Middle frontal gyrus (tissue), 1 donor: ENCODE data around the gene KCNA5.

Experiments
- DNase-seq: peaks from one replicate; pipeline ENCODE4 v3.0.0-alpha.2; 2015; ENCODE audit warnings: low spot score; ENCODE audit errors: extremely low spot score

KCNA5 gene

DNA sequence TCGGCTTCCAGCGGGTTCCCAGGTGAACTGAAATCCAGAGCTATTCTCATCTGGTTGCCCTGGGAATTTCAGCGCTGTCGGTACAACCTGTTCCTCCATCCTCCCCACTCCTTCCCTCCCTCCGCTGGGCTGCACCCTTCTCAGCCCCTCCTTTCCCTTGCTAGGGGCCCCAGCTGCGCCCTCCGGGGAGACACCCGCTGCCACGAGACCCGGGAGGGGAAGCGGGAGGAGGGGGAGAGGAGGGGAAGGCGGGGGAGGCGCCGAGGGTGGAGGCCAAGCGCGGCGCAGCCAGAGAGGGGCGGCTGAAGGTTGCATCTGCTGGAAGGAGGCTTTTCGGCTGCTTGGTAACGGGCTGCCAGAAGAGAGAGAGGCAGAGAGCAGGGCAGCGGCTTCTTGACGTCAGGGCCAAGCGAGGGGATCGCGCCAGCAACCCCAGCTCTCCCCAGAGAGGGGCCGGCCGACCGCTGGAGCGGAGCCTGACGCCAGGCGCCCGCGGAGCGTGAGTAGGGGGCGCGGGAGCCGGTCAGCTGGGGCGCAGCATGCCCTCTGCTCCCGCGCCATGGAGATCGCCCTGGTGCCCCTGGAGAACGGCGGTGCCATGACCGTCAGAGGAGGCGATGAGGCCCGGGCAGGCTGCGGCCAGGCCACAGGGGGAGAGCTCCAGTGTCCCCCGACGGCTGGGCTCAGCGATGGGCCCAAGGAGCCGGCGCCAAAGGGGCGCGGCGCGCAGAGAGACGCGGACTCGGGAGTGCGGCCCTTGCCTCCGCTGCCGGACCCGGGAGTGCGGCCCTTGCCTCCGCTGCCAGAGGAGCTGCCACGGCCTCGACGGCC, at the start of gene KCNA5:
KCNA5 (plus strand) TSS at position 291 of the 831 bp plus-strand sequence; CDS start at position 560, 269 bp downstream.
- no peak for DNase-seq

DNA sequence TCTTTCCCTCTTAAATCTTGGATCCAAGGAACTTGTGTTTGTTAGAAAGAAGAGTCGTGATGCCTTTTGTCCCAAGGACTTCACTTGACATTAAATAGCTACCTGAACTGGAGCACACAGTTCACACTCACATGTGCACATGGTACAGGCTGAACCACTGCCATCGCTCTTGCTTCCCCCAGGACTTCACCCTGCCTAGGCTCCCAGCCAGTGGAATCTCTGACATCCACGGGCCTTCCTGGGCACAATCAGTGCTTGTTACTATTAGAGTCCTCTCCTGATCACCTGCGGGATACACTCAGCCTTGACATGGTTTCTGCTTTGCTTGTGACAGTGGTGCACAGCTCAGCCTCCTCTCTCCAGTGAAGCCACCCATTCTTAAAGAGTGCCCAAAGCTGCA, 49.1 kb upstream of the KCNA5 start:
- DNase-seq: no peak

DNA sequence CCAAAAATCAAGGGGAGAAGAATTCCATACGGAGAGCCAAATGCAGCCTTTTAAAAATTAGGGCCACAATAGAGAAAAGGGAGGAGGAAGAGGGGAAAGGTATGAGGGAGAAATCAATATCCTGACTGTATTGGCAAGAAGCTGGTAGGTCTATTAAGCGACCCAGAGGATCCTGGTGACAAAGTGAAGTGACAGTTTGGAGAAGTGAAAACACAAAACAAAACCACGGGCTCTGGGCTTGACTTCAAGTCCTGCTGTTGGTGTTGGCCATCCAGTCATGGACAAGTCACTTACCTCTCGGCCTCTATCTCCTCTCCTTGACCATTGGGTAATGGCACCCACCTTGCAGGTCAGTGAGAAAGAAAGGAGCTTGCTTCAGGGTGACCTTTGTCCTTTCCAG, 47.0 kb upstream of the KCNA5 start:
- DNase-seq: no peak

DNA sequence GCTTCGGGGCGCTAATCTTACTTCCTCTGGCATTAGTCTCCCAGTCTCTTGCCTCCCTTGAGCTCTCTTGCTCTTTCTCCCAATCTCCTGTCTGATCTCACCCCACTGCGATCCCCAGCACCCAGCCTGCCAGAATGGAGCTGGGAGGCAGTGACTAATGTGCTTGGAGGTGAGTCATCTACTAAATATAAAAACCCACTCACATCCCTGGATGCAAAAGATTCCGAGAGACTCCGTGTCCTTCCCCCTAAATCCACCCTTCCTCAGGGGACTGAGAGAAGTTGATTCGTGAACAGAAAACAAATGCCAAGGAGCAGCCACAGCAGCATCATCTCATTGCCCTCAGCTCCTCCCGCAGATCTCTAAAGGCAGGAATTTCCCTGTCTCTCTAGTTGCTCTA, 45.7 kb upstream of the KCNA5 start:
- peak; percentile 20 for DNase-seq

DNA sequence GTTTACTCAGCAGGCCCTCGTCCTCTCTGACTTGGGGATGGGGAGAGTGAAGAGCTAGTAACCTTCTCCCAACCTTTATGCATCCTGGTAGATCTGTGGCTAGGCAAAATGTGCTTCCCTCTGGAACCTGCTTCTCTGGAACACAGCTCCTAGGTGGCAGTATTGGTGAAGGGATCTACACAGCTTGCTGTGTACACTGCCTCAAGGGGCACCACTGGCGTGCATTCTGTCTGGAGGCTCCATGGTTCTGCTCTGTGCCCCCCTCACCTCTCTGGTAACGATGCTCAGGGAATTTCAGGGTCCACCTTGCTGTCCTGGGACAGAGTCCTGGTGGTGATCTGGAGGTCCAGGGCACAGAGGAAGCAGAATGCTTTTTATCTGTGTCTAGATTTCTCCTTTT, 43.5 kb upstream of the KCNA5 start:
- DNase-seq: no peak

DNA sequence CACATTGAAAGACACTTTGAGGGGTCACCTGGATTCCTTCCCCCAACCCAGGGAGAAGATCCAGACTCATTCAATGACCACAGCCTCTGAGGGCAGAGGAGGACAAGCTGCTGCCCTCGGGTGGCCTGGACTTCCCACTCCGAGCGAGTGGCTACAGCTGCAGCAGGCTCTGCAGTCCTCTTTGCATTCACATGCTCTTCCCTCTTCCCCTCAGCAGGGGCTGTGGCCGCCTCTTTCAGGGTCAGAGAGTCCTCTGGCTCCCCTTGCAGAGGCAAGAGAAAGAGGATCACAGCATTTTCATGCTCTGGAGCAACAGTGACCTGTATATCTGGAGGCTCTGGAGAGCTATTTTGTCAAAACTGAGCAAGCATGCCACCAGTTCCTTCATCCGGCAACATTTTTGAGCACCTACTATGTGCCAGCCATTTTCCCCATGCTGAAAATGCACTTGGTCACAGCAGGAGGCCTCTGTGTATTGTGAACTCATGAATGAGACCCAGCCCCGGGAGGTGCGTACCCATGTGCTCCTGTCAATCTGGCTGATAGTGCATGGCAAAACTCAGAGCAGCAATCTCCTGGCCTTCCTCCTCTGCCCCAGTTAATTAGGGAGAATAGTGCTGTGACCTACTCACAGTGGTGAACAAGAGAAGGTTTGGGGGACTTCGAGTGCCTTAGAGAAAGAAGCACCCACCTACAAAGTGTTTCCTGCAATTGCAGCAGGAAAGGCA, 42.9 kb upstream of the KCNA5 start:
- DNase-seq: no peak

DNA sequence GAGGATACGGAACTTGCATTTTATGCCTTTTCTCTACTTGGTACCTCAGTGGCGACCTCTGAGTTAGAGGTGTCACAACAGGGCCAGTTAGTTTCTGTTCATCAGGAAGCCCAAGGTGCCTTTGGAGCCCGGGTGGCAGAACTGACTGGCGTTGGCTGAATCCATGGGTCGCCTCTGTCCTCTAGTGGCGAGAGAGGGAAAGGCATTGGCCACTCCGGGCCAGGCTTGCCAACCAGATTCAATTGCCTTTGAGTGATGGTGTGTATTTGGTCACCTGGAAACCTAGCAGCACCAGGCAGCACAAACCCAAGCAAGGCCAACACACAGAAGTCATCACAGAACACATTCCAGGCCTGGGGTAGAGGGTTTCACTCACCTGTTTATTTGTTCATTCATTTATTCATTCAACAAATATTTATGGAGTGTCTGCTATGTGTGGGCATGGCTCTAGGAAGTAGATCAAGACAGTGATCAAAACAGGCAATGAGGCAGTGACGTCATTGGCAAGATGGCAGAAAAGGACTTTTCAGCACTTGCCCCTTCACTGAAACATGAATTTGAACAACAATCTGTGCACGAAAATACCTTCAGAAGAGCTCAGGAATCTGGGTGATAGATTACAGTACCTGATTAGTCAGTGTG, 40.5 kb upstream of the KCNA5 start:
- DNase-seq: peak; percentile 52

DNA sequence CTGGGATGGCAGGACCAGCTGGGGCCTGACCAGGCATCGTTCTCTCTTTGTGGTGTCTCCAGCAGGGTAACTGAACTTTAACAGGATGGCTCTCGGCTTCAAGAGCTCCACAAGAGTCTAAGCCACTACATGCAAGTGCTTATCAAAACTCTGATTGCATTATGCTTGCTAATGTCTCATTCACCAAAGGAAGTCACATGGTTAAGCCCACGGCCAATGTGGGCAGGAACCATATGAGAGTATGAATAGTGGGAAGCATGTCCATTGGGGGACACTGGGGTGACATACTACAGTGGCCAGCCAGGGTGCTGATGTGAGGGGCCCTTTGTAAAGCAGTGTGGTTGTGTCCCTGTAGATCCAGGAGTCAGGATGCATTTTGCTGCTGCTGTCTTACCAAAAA, 35.0 kb upstream of the KCNA5 start:
- DNase-seq: no peak

DNA sequence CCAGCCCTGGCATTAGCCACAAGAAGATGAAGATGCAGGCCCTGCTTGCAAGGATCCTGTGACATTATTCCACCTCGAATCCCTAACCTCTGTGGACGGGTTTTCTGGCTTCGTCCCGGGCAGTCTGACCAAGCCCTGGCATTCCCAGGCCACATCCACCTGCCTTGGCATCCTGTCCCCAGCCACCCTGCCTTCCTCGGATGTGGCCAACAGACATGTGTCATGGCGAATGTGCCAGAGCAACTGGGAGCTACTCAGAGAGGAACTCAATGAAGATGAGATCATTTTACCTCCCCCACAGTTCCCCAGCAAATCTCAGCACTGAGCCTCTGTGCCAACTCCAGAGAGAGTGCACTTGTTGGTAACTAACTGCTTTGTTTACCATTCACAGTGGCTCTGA, 33.5 kb upstream of the KCNA5 start:
- no peak for DNase-seq

DNA sequence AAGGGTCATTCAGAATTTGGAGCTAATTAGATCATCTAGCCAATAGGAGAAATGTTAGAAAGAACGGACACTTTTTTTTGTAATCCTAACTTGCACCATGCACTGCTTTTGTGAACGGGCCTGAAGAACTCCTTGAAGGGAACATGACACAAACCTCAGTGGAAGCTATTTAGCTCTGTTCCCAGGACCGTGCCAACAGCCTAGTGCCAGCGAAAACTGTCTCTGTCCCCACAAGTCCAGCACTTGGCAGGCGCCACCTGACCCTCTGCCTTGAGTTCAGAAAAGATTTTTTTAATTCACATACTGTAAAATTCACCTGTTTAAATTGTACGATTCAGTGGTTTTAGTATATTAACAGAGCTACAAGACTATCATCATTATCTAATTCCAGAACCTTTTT, 31.3 kb upstream of the KCNA5 start:
- no peak for DNase-seq

DNA sequence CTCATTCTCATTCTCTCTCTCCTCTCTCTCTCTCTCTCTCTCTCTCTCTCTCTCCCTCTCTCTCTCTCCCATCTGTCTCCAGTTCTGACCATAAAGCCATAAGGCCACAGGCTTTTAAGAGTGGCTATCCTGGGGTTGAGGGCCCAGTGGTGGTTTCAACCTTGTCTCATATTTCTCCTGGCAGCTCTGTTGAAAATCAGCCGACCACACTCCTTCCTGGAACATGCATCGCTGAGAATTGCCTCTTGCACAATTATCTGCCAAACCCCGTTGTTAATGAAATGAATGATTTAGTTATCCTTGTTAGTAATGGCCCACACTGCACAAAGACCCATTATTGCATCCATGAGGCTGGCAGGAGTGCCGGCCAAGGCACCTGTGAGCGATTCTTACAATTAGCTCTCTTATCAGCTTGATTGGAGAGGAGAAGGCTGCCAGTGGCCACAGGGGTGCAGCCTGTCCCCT, 30.4 kb upstream of the KCNA5 start:
- peak; percentile 38 for DNase-seq

DNA sequence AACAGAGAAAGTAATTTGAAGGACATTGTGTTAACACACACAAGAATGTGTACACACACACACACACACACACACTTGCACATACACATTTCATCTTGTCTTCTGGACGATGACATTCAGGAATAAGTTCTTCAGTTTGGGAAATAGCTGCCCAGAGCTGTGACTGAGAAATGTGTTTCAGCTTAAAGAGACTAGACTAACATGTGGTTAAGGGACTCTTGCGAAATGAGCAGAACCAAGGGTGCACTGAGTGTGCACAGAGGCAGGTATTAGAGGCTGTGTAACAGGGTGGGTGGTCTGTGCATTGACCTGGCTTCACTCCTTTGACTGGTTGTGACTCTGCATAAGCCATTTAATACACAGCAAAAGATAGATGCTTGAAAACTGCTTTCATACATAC, 29.4 kb upstream of the KCNA5 start:
- no peak for DNase-seq

DNA sequence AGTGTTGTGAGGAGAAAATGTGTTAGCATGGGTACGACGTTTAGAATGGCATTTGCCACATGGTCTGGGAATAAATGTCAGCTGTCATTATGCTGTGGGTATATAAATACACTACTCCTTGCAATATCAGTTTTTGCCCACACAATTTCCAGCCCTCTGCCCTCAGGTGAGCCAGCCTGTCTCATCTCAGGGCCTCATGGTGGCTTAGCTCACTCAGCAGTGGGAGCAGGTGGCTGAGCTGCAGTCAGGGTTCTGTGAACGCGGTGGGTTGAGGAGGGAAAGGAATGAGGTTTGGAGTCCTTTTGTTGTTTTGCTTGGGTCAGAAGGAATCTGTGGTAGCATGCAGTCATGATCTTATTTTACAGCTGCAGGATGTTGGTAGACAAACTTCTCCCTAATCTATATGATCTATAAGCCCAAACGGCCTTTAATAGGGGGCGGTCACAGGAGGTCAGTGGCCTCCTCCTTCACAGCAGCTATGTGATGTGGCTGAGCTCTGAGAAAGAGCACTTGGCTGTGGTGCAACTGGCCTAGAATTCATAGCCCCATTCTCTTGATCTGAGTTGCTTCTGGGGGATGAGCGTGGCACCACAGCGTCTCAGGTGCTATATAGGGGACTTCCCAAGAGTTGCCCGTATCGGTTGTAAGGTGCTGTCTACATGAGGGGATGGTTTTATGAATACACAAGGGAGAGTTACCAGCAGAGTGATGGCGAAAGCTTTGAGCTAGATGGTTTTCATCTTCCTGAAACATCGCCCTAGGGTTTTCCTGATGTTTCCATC, 27.8 kb upstream of the KCNA5 start:
- DNase-seq: no peak

DNA sequence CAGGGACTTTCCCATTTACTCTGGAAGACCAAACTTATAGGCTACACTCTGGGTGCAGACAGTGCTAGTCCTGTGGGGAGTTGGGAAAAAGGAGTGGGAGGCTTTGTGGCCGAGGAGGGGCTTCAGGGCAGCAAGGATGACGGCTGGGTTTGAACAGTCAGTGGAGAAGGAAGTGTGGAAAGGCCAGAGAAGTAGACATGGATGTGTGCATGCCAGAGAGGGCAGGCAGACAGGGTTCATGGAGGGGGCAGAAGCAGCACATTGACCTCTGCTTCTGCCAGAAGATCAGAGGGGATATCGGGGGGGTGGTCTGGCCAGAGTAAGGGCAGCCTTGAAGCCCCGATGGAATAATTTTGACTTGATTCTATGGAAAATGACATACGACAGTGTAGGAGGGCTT, 27.2 kb upstream of the KCNA5 start:
- no peak for DNase-seq

DNA sequence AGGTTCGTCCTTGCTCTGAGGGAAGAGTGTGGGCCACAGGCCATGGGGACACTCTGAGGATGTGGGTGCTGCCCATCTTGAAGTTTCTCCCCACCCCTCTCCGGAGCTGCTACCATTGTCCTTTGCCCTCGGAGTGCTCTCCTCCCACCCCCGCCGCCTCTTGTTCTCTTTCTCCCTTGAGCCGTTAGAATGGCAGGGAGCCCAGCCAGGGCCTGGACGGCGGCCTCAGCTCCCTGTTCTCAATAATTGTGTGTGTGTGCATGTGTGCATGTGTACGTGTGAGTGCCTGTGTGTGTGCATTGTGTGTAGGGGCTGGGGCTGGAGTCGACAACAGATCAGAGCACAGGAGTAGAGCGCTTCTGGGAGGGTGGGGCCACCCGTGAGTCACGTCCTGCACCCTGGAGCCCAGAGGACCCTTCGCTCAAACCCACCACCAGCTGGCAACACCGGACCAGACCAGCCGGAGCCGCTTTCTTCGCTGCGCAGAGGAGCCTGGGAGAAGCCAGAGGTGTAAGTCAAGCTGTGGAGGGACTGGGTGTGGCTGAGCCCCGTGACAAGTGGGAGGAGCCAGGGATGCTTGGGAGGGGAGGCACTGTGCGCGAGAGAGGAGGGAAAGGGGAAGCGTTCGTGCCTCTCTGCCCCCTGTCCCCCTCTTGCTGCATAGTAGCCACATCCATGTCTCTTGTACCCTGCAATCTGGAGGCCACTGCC, 25.9 kb upstream of the KCNA5 start:
- no peak for DNase-seq

DNA sequence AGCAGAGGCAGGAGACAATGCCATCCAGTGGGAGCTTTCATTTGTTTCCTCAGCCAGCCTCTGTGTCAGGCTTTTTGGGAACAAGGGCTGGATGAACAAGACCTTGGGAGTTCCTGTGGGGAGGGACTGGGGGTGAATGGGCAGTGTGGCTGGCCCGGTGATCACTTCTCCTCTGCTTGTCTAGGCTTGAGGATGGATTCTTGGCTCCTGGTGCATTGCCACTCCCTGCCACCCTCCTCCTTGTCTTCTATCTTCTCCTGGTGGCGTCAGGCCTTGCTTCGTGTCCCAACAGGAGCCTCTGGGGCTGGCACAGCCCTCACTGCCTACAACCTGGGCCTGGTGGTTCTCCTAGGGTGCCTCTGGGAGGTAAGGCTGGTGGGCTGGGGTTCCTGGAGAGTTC, 25.0 kb upstream of the KCNA5 start:
- no peak for DNase-seq

DNA sequence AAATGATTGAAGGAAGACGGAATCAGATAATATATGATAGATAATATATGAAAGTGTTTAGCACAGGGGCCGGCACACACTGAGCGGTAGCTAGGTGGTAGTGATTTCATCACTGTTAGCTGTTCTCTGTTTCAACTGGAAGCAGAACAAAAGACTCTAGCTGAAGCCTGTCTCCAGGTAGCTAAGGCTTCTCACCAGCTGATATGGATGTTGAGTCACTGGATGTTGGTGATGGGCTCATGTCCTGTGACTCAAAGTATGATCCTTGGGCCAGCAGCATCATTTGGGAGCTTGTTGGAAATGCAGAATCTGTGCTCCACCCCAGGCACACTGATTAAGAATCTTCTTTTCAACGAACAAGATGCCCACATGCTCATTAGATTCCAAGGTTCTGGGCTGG, 21.7 kb upstream of the KCNA5 start:
- DNase-seq: no peak

DNA sequence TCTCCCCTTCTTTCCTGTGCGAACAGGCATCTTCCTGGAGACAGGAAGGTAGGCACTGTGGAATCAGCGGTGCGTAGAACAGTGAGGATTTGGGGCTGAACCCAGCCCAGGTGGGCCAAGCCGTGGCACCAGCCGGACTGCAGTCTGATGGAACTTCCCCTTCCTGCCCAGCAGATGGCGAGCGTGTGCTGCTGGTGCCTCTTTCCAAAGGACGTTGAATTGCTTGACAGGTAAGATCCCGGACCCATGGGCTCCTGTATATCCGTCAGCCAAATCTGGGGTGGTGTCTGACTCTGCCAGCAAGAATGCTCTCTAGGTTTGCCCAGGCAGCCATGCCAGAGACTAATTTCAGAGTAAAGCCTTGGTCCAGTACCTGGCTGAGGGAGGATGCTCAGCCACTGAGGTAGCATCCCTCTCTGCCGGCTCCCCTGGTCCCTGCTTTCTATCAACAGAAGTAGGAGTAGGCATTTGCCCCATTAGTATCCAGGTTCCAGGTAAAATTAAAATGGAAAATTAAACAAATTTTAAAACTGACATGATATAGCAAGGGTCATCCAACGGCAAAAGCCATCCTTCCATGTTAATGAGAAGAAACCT, 21.1 kb upstream of the KCNA5 start:
- DNase-seq: no peak

DNA sequence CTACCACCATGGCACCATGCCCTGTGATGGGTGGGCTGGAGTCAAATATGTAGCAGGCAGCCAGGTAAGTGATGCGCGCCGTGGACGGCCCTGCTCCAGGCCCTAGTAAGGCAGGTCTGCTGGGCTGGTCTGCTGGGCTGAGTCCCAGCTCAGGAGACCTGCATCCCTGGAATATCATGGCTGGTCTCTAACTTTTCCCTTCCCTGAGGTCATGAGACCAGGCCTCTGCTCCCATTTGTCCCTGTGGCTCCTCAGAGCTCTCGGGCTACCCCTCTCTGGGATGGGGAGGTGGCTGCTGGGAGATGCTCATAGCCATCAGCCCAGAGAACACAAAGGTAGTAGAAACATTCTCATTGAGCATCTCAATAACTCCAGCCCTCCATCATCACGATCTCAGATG, 19.8 kb upstream of the KCNA5 start:
- no peak for DNase-seq

DNA sequence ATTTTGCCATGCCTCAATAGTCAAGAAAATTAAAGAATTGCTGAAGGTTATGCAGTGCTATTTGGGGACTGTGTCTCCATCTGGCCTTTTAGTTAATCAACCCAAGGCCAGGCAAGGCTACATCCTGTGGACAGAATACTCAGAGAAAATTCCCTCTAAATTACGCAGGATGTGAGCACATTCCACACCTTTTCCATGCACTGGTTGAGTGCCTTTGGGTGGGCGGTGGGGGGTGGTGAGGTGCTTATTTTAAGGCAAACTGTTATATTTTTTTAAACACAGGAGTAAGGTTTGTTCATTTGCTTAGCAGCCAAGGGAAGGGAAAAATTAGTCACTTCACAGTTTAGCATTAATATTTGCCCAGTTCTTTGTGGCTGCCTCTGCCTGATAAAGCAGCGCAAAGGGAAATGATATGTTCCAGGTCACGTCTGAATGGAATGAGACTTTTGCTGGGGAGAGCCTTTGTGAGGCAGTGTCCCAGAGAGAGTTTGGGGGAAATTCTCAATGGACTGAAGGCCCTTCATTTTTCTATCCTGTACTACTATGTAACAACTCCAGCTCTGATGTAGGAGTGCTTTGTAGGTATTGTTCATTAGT, 17.2 kb upstream of the KCNA5 start:
- DNase-seq: no peak
